ENCODE data around the gene TRIM7. TPM values are rescaled to one million over a fixed set of nuclear protein-coding genes. Genes with fewer than 3 reads are reported as not detected.

Gene TRIM7
- 1 to 10 TPM; 1.1 to 6.1 (median 3.6) TPM for total RNA-seq
- under 1 TPM in 1 of 2 donors, not detected in 1; 0.28 TPM for polyA plus RNA-seq
- total RNA-seq: 3.0 reads per million, percentile 16 among the genes with 10 or more reads in this experiment

DNA sequence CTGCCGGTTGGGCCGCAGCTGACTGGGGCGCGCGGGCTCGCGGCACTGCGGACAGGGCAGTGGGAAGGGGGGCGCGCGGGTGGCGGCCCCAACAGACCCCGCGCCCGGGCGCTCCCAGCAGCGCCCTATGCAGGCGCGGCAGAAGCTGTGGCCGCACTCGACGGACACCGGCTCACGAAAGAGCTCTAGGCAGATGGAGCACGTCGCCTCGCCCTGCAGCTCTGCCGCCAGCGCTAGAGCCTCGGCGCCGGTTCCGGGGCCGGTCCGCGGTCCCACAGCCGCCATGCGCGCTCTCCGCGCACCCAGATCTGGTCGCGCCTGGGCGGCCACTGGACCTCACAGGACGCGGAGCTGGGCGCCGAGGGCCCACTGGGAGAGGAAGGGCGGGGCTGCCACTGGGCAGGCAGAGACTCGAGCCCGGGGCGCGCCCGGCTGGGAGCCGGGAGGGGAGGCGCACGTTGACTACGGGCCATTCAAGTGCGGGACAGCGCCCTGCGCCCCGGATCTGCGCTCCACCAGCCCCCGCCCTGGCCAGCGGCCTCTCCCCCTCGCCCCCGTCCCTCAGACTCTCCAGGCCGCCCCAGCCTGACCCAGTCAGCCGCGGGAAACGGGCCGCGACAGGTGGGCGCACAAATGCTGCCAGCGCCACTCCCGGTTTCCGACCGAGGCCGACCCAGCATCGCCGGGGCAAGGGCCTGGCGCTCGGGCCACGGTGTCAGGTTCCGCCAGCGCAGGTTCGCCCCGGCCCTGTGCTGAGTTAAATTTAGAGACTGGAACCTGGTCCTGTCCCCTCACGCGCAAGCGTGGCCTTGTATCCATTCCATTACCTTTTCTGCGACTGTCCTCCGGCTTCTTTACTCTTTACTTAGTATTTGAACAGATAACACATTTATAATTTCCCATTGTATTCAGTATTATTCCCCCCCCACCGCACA is at the start of gene TRIM7:
Gene TRIM7, minus strand, starts transcription at position 371 of the 935 bp plus-strand sequence. Its CDS starts 86 bp downstream, at position 285.
- no peaks in the 10 kb centered on the region for H3K9me3 ChIP-seq (ENCODE audit: control insufficient read depth in 2 of 3, low read length in 3 of 3)
- Mint-ChIP-seq H3K4me3 (peak within 1 kb of the TSS; percentile 88 to 99 (median 94)), H3K27me3 (peaks cover 0 to 55% (median 11%) of the 10 kb centered on the region in 5 donors), H3K27ac (peak within 1 kb of the TSS; percentile 90 to 100 (median 98)), H3K9me3 (peaks cover 0 to 23% (median 3%) of the 10 kb centered on the region in 11 donors), H3K4me1 (peaks cover 21 to 33% (median 29%) of the 10 kb centered on the region in 7 donors), H3K36me3 (peaks cover 0 to 17% (median 0%) of the 10 kb centered on the region in 5 donors)
- H3K27ac ChIP-seq (ENCODE audit: low read depth, low read length): peak within 1 kb of the TSS; percentile 73
- DNase-seq (peak in 3 of 9 donors; percentile 11 to 54 (median 17)), ATAC-seq (no peak)
- POLR2A ChIA-PET: interaction anchor here (0.8 to 8.9 kb wide), 6 partner anchors 8 to 56 kb away, joined by 3 to 259 read pairs (median 20); partner anchors contain the start of genes TRIM41 and TRIM52
- H3K4me3 ChIP-seq (ENCODE audit: low read length): peak within 1 kb of the TSS; percentile 67
- peaks cover 0 to 4% of the 10 kb centered on the region in 2 donors for H3K27me3 ChIP-seq (ENCODE audit: control insufficient read depth in 2 of 2, insufficient read depth in 2 of 2, low read length in 2 of 2)
- no peaks in the 10 kb centered on the region for H3K36me3 ChIP-seq (ENCODE audit: control insufficient read depth in 2 of 3, insufficient read depth in 3 of 3, low read length in 3 of 3)
- peaks cover 5 to 11% of the 10 kb centered on the region in 2 donors for H3K4me1 ChIP-seq (ENCODE audit: control insufficient read depth in 2 of 2, insufficient read depth in 2 of 2, low read length in 2 of 2)
- CTCF ChIA-PET: interaction anchor here (0.5 to 4.1 kb wide), 5 partner anchors 13 to 630 kb away, joined by 3 to 18 read pairs (median 4); no protein-coding TSS in a partner anchor
- intact Hi-C loops (cut with micrococcal nuclease): no loop called here

- H3K9me3 ChIP-seq (ENCODE audit: control insufficient read depth in 2 of 3, low read length in 3 of 3): no peaks in the 10 kb centered on the region
- DNase-seq (no peak), ATAC-seq (no peak)
- POLR2A ChIA-PET: interaction anchor here (1.0 to 13.0 kb wide), 5 partner anchors 12 to 76 kb away, joined by 3 to 305 read pairs (median 7); partner anchors contain the start of genes TRIM41 and TRIM52
- H3K27me3 ChIP-seq (ENCODE audit: control insufficient read depth in 2 of 2, insufficient read depth in 2 of 2, low read length in 2 of 2): no peaks in the 10 kb centered on the region
- Mint-ChIP-seq H3K4me3 (peak overlapping the region; percentile 36 to 99 (median 92)), H3K36me3 (peaks cover 0 to 20% (median 0%) of the 10 kb centered on the region in 5 donors), H3K27ac (peak overlapping the region; percentile 76 to 98 (median 95)), H3K4me1 (peaks cover 43 to 83% (median 67%) of the 10 kb centered on the region in 7 donors), H3K27me3 (no peaks in the 10 kb centered on the region), H3K9me3 (no peaks in the 10 kb centered on the region)
- no peak overlapping the region for H3K4me3 ChIP-seq (ENCODE audit: low read length)
- peaks cover 0 to 5% (median 0%) of the 10 kb centered on the region in 3 experiments for H3K36me3 ChIP-seq (ENCODE audit: control insufficient read depth in 2 of 3, insufficient read depth in 3 of 3, low read length in 3 of 3)
- peak overlapping the region; percentile 34 for H3K27ac ChIP-seq (ENCODE audit: low read depth, low read length)
- intact Hi-C loops (cut with micrococcal nuclease): no loop called here
- peaks cover 25 to 30% of the 10 kb centered on the region in 2 donors for H3K4me1 ChIP-seq (ENCODE audit: control insufficient read depth in 2 of 2, insufficient read depth in 2 of 2, low read length in 2 of 2)
- CTCF ChIA-PET: no interaction called here
These were observed 43.3 kb upstream of the TRIM7 start for GRCh38 chr5:181248277-181248676.

- intact Hi-C loops (cut with micrococcal nuclease): loop anchor here in 1 of 2 donors (1.0 kb wide), 1 partner anchor 55 kb away; no protein-coding TSS in a partner anchor
- no peaks in the 10 kb centered on the region for H3K9me3 ChIP-seq (ENCODE audit: control insufficient read depth in 2 of 3, low read length in 3 of 3)
- ChIA-PET POLR2A (interaction anchor here (1.1 to 13.0 kb wide), 7 partner anchors 14 to 415 kb away, joined by 4 to 305 read pairs (median 8); partner anchors contain the start of genes TRIM41 and TRIM52), CTCF (interaction anchor here (0.6 to 0.8 kb wide), 2 partner anchors 62 to 110 kb away, joined by 3 to 4 read pairs; no protein-coding TSS in a partner anchor)
- H3K4me1 ChIP-seq (ENCODE audit: control insufficient read depth in 2 of 2, insufficient read depth in 2 of 2, low read length in 2 of 2): peaks cover 36 to 43% of the 10 kb centered on the region in 2 donors
- Mint-ChIP-seq H3K4me1 (peaks cover 52 to 92% (median 75%) of the 10 kb centered on the region in 7 donors), H3K9me3 (no peaks in the 10 kb centered on the region), H3K27ac (peak overlapping the region; percentile 93 to 98 (median 95)), H3K4me3 (peak overlapping the region; percentile 88 to 99 (median 94)), H3K36me3 (peaks cover 4 to 35% (median 11%) of the 10 kb centered on the region in 5 donors), H3K27me3 (no peaks in the 10 kb centered on the region)
- peak overlapping the region; percentile 91 for H3K27ac ChIP-seq (ENCODE audit: low read depth, low read length)
- peak; percentile 49 for ATAC-seq
- no peaks in the 10 kb centered on the region for H3K27me3 ChIP-seq (ENCODE audit: control insufficient read depth in 2 of 2, insufficient read depth in 2 of 2, low read length in 2 of 2)
- peak in 8 of 9 donors; percentile 42 to 89 (median 56) for DNase-seq
- peaks cover 6 to 8% (median 7%) of the 10 kb centered on the region in 3 experiments for H3K36me3 ChIP-seq (ENCODE audit: control insufficient read depth in 2 of 3, insufficient read depth in 3 of 3, low read length in 3 of 3)
- H3K4me3 ChIP-seq (ENCODE audit: low read length): peak overlapping the region; percentile 85
These were observed 41.5 kb upstream of the TRIM7 start for GRCh38 chr5:181246276-181247049.

GRCh38 chr5:181245427-181246275 is 40.7 kb upstream of the TRIM7 start:
- Mint-ChIP-seq H3K27me3 (no peaks in the 10 kb centered on the region), H3K4me3 (peak overlapping the region; percentile 88 to 99 (median 94)), H3K36me3 (peaks cover 4 to 37% (median 11%) of the 10 kb centered on the region in 5 donors), H3K27ac (peak overlapping the region; percentile 93 to 98 (median 95)), H3K4me1 (peaks cover 51 to 88% (median 76%) of the 10 kb centered on the region in 7 donors), H3K9me3 (no peaks in the 10 kb centered on the region)
- intact Hi-C loops (cut with micrococcal nuclease): loop anchor here in 1 of 2 donors (1.0 kb wide), 1 partner anchor 54 kb away; no protein-coding TSS in a partner anchor
- Histone ChIP-seq H3K4me1 (ENCODE audit: control insufficient read depth in 2 of 2, insufficient read depth in 2 of 2, low read length in 2 of 2) (peaks cover 39 to 46% of the 10 kb centered on the region in 2 donors), H3K36me3 (ENCODE audit: control insufficient read depth in 2 of 3, insufficient read depth in 3 of 3, low read length in 3 of 3) (peaks cover 11 to 16% (median 12%) of the 10 kb centered on the region in 3 experiments), H3K9me3 (ENCODE audit: control insufficient read depth in 2 of 3, low read length in 3 of 3) (no peaks in the 10 kb centered on the region), H3K27me3 (ENCODE audit: control insufficient read depth in 2 of 2, insufficient read depth in 2 of 2, low read length in 2 of 2) (no peaks in the 10 kb centered on the region), H3K4me3 (ENCODE audit: low read length) (peak overlapping the region; percentile 85), H3K27ac (ENCODE audit: low read depth, low read length) (peak overlapping the region; percentile 91)
- CTCF ChIA-PET: interaction anchor here (1.1 kb wide), 1 partner anchor 16 kb away, joined by 4 read pairs; no protein-coding TSS in a partner anchor
- POLR2A ChIA-PET: interaction anchor here (0.6 to 13.0 kb wide), 9 partner anchors 14 to 1622 kb away, joined by 3 to 305 read pairs (median 7); partner anchors contain the start of genes HNRNPH1, TRIM41 and TRIM52
- DNase-seq: no peak
- ATAC-seq: no peak

Data from naive thymus-derived CD4-positive, alpha-beta T cell (primary cell).